Measurements from ENCODE around the gene TLL2.

The TLL2 gene

GRCh38 chr10:96414303-96414702, 99.4 kb downstream of the TLL2 start:
- CTCF ChIA-PET: interaction anchor here (0.9 to 1.2 kb wide), 2 partner anchors 33 to 96 kb away, joined by 3 to 4 read pairs; no protein-coding TSS in a partner anchor

GRCh38 chr10:96413151-96413787, 100.5 kb downstream of the TLL2 start:
- no peak for DNase-seq (ENCODE audit: extremely low spot score)
- TF ChIP-seq ZNF384 (IDR thresholded peaks at IDR 0.05): no peak
- CTCF ChIA-PET: interaction anchor here (0.6 to 1.2 kb wide), 4 partner anchors 9 to 32 kb away, joined by 3 to 6 read pairs (median 4); no protein-coding TSS in a partner anchor
- POLR2A ChIA-PET: no interaction called here

More at GRCh38 chr10:96414303-96414702, 99.4 kb downstream of the TLL2 start:
- TF ChIP-seq LEF1 (IDR thresholded peaks at IDR 0.05; ENCODE audit: borderline replicate concordance) (no peak), NFRKB (IDR thresholded peaks at IDR 0.05) (no peak), ZNF384 (IDR thresholded peaks at IDR 0.05) (no peak), TARDBP (IDR thresholded peaks at IDR 0.05) (no peak), HDGF (IDR thresholded peaks at IDR 0.05; ENCODE audit: borderline replicate concordance) (no peak)
- POLR2A ChIA-PET: no interaction called here
- DNase-seq (ENCODE audit: extremely low spot score): no peak

- DNase-seq (ENCODE audit: extremely low spot score): no peak
- ChIA-PET POLR2A (no interaction called here), CTCF (no interaction called here)
Observed at GRCh38 chr10:96411716-96412320, 101.9 kb downstream of the TLL2 start.

GRCh38 chr10:96410296-96410695, 103.4 kb downstream of the TLL2 start:
- TF ChIP-seq FOXA1 (IDR thresholded peaks at IDR 0.05): no peak
- TF ChIP-seq SUZ12 (IDR thresholded peaks at IDR 0.05): no peak
- TF ChIP-seq SP1 (IDR thresholded peaks at IDR 0.05): no peak
- no peak for TF ChIP-seq L3MBTL2 (conservative IDR thresholded peaks at IDR 0.05)
- no peak for TF ChIP-seq NFRKB (IDR thresholded peaks at IDR 0.05)
- no peak for TF ChIP-seq FOXK2 (IDR thresholded peaks at IDR 0.05)
- TF ChIP-seq PKNOX1 (IDR thresholded peaks at IDR 0.05): no peak
- no peak for TF ChIP-seq CTBP1 (IDR thresholded peaks at IDR 0.05; ENCODE audit: borderline replicate concordance)
- TF ChIP-seq ARNT (IDR thresholded peaks at IDR 0.05): no peak
- no peak for TF ChIP-seq LEF1 (IDR thresholded peaks at IDR 0.05; ENCODE audit: borderline replicate concordance)
- no peak for TF ChIP-seq BHLHE40 (IDR thresholded peaks at IDR 0.05; ENCODE audit: borderline replicate concordance)
- no peak for TF ChIP-seq ZNF384 (IDR thresholded peaks at IDR 0.05)
- no peak for TF ChIP-seq TARDBP (IDR thresholded peaks at IDR 0.05)
- TF ChIP-seq FOXM1 (IDR thresholded peaks at IDR 0.05; ENCODE audit: borderline replicate concordance): no peak
- no peak for TF ChIP-seq HDGF (IDR thresholded peaks at IDR 0.05; ENCODE audit: borderline replicate concordance)
- TF ChIP-seq ELF4 (IDR thresholded peaks at IDR 0.05): no peak
- DNase-seq (ENCODE audit: extremely low spot score): no peak
- ChIA-PET POLR2A (no interaction called here), CTCF (no interaction called here)

More at GRCh38 chr10:96411716-96412320, 101.9 kb downstream of the TLL2 start:
- TF ChIP-seq ELF4 (IDR thresholded peaks at IDR 0.05): no peak
- TF ChIP-seq CTBP1 (IDR thresholded peaks at IDR 0.05; ENCODE audit: borderline replicate concordance): no peak
- no peak for TF ChIP-seq SUZ12 (IDR thresholded peaks at IDR 0.05)
- no peak for TF ChIP-seq FOXM1 (IDR thresholded peaks at IDR 0.05; ENCODE audit: borderline replicate concordance)
- no peak for TF ChIP-seq BHLHE40 (IDR thresholded peaks at IDR 0.05; ENCODE audit: borderline replicate concordance)
- TF ChIP-seq FOXK2 (IDR thresholded peaks at IDR 0.05): no peak
- TF ChIP-seq HDGF (IDR thresholded peaks at IDR 0.05; ENCODE audit: borderline replicate concordance): no peak
- TF ChIP-seq FOXA1 (IDR thresholded peaks at IDR 0.05): no peak
- no peak for TF ChIP-seq ARNT (IDR thresholded peaks at IDR 0.05)
- no peak for TF ChIP-seq ZNF384 (IDR thresholded peaks at IDR 0.05)
- no peak for TF ChIP-seq L3MBTL2 (conservative IDR thresholded peaks at IDR 0.05)
- no peak for TF ChIP-seq LEF1 (IDR thresholded peaks at IDR 0.05; ENCODE audit: borderline replicate concordance)
- no peak for TF ChIP-seq SP1 (IDR thresholded peaks at IDR 0.05)
- TF ChIP-seq TARDBP (IDR thresholded peaks at IDR 0.05): no peak
- TF ChIP-seq NFRKB (IDR thresholded peaks at IDR 0.05): no peak
- TF ChIP-seq PKNOX1 (IDR thresholded peaks at IDR 0.05): no peak

GRCh38 chr10:96408201-96408600, 105.5 kb downstream of the TLL2 start:
- CTCF ChIA-PET: no interaction called here
- POLR2A ChIA-PET: interaction anchor here (1.1 kb wide), 1 partner anchor 9 kb away, joined by 4 read pairs; no protein-coding TSS in a partner anchor
- TF ChIP-seq NFRKB (IDR thresholded peaks at IDR 0.05): no peak
- TF ChIP-seq ELF4 (IDR thresholded peaks at IDR 0.05): no peak
- TF ChIP-seq ARNT (IDR thresholded peaks at IDR 0.05): no peak
- no peak for TF ChIP-seq LEF1 (IDR thresholded peaks at IDR 0.05; ENCODE audit: borderline replicate concordance)
- TF ChIP-seq L3MBTL2 (conservative IDR thresholded peaks at IDR 0.05): no peak
- TF ChIP-seq HDGF (IDR thresholded peaks at IDR 0.05; ENCODE audit: borderline replicate concordance): no peak
- no peak for TF ChIP-seq TARDBP (IDR thresholded peaks at IDR 0.05)
- no peak for TF ChIP-seq SUZ12 (IDR thresholded peaks at IDR 0.05)
- TF ChIP-seq FOXK2 (IDR thresholded peaks at IDR 0.05): no peak
- TF ChIP-seq PKNOX1 (IDR thresholded peaks at IDR 0.05): no peak
- TF ChIP-seq ZNF384 (IDR thresholded peaks at IDR 0.05): no peak
- no peak for DNase-seq (ENCODE audit: extremely low spot score)

- ChIA-PET CTCF (no interaction called here), POLR2A (interaction anchor here (1.1 kb wide), 1 partner anchor 10 kb away, joined by 4 read pairs; no protein-coding TSS in a partner anchor)
- no peak for DNase-seq (ENCODE audit: extremely low spot score)
- no peak for TF ChIP-seq TARDBP (IDR thresholded peaks at IDR 0.05)
- no peak for TF ChIP-seq CTBP1 (IDR thresholded peaks at IDR 0.05; ENCODE audit: borderline replicate concordance)
- no peak for TF ChIP-seq ARNT (IDR thresholded peaks at IDR 0.05)
- no peak for TF ChIP-seq NFRKB (IDR thresholded peaks at IDR 0.05)
- no peak for TF ChIP-seq FOXA1 (IDR thresholded peaks at IDR 0.05)
- no peak for TF ChIP-seq SUZ12 (IDR thresholded peaks at IDR 0.05)
- no peak for TF ChIP-seq FOXK2 (IDR thresholded peaks at IDR 0.05)
- TF ChIP-seq PKNOX1 (IDR thresholded peaks at IDR 0.05): no peak
- TF ChIP-seq HDGF (IDR thresholded peaks at IDR 0.05; ENCODE audit: borderline replicate concordance): no peak
- TF ChIP-seq ZNF384 (IDR thresholded peaks at IDR 0.05): no peak
- TF ChIP-seq FOXM1 (IDR thresholded peaks at IDR 0.05; ENCODE audit: borderline replicate concordance): no peak
Observed at GRCh38 chr10:96407560-96408069, 106.1 kb downstream of the TLL2 start.

Measured in HEK293T (cell line).